GM10266 (cell line): ENCODE results near the gene COL23A1.
"Not testable (repeated sequence)": the region's sequence is repeated elsewhere in the genome, so short reads cannot be mapped to it uniquely, and the experiment has no call there.

Experiments
- DNase-seq: peaks from one replicate; pipeline ENCODE4 v3.0.0; 2012; ENCODE audit errors: extremely low spot score
- TF ChIP-seq, protein P1 (sequence below): IDR thresholded peaks from 2 replicates; pipeline ENCODE4 v1.5.1; 2012; ENCODE audit warnings: mild to moderate bottlenecking, low read depth; ENCODE audit not compliant: control insufficient read depth, insufficient read depth; ENCODE audit errors: missing control alignments

Gene COL23A1

DNA sequence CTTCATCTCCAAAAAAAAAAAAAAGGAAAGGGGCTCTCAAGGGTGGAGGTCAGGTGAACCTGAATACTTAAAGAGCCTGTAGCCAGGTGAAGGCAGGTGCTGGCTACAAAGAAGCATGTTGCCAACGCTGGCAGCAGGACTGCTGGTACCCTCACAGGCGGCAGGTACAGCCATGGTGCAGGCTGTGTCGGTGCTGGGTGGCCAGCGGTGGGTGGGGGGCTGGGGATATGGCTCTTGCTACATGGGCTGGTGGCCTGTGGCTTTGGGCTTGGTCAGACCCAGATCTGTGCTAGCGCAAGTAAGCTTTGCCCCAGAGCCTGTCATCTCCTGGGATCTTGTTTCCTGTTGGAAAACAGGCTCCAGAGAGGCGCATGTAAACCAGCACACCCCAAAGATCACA, 271.3 kb downstream of the COL23A1 start:
- TF ChIP-seq, protein P1, sequence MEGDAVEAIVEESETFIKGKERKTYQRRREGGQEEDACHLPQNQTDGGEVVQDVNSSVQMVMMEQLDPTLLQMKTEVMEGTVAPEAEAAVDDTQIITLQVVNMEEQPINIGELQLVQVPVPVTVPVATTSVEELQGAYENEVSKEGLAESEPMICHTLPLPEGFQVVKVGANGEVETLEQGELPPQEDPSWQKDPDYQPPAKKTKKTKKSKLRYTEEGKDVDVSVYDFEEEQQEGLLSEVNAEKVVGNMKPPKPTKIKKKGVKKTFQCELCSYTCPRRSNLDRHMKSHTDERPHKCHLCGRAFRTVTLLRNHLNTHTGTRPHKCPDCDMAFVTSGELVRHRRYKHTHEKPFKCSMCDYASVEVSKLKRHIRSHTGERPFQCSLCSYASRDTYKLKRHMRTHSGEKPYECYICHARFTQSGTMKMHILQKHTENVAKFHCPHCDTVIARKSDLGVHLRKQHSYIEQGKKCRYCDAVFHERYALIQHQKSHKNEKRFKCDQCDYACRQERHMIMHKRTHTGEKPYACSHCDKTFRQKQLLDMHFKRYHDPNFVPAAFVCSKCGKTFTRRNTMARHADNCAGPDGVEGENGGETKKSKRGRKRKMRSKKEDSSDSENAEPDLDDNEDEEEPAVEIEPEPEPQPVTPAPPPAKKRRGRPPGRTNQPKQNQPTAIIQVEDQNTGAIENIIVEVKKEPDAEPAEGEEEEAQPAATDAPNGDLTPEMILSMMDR: no peak
- no peak for DNase-seq

GRCh38 chr5:178318382-178318781, 271.8 kb downstream of the COL23A1 start:
- no peak for DNase-seq
- TF ChIP-seq, protein P1: no peak

GRCh38 chr5:178317727-178318126, 272.5 kb downstream of the COL23A1 start:
- DNase-seq: not testable (repeated sequence)

DNA sequence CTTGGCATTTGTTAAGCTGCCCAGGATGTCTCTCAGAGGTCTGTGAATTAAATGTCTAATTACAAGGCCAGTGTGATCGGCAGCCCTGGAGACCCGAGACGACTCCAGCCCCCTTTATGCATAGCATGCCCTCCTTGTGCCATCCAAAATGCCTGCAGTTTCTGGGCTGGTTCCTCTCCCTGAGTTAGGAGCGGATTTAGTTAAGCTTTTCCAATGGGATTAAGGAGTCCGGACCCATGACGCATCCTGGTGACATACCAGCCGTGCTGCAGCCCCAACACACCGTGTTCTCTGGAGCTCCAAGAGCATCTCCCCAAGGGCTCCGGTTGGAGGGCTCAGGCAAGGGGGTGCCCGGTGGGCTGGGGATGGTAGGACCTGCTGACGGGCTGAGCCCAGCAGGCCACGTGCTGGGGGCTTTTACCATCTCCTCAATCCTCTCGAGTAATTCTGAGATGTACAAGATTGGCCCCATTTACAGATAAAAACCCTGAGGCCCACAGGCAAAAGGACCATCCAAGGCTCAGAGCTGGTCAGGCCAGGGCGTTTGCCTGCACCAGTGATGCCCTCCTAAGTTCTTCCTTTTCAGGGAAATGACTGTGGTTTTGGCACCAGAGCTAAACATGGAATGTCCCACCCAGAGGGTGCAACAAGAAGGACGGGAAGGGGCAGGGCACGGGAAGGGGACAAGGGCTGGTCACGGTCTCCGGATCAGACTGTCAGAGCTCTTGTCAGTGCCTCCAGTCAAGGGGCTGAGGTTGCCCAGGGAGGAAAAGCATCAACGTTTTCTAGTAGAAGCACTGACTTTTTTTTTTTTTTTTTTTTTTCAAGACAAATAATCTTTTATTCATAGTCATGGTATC, 275.0 kb downstream of the COL23A1 start:
- DNase-seq: no peak
- TF ChIP-seq, protein P1: no peak

GRCh38 chr5:178314061-178314660, 276.0 kb downstream of the COL23A1 start:
- no peak for DNase-seq
- TF ChIP-seq, protein P1: no peak

GRCh38 chr5:178313316-178313715, 276.9 kb downstream of the COL23A1 start:
- TF ChIP-seq, protein P1: no peak
- DNase-seq: no peak

GRCh38 chr5:178312880-178313282, 277.3 kb downstream of the COL23A1 start:
- TF ChIP-seq, protein P1: no peak
- DNase-seq: no peak
